ENCODE data around the gene TMEM132E.
A peak's percentile ranks its signal among the peaks of the same experiment; 100 is the strongest.

TMEM132E gene

GRCh38 chr17:34570506-34570905, 8.9 kb upstream of the TMEM132E start:
- no peak for DNase-seq
- no peak for ATAC-seq

GRCh38 chr17:34571428-34572130, 7.8 kb upstream of the TMEM132E start:
- no peak for DNase-seq
- ATAC-seq, result no peak

GRCh38 chr17:34572483-34572882, 6.9 kb upstream of the TMEM132E start:
- ATAC-seq (no peak), DNase-seq (no peak)

- DNase-seq, result no peak
Measured at GRCh38 chr17:34575182-34575581, 4.2 kb upstream of the TMEM132E start.

GRCh38 chr17:34578016-34578415, 1.4 kb upstream of the TMEM132E start:
- ATAC-seq, result no peak
- no peak for DNase-seq

More at GRCh38 chr17:34575182-34575581, 4.2 kb upstream of the TMEM132E start:
- ATAC-seq, result no peak

DNA sequence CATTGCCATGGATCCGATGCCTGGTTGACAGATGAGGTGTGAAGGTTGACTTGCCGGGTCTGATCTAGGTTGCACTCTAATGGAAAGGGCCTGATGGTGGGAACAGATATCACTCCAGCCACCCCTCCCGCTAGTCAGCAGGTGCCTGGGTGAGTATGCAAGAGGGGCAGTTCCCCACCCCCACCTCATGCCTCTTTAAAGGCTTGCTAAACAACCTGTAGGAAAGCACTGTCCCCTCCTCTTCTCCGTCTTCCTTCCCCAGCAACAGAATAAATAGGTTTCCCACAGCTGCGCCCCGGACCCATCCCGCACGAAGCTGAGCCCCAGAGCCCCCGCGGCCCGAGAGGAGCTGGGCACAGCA, 746 bp upstream of the TMEM132E start:
- no peak for DNase-seq
- ATAC-seq, result no peak

GRCh38 chr17:34579979-34580684, 750 bp downstream of the TMEM132E start:
- no peak for ATAC-seq
- DNase-seq, result peak; percentile 17

DNA sequence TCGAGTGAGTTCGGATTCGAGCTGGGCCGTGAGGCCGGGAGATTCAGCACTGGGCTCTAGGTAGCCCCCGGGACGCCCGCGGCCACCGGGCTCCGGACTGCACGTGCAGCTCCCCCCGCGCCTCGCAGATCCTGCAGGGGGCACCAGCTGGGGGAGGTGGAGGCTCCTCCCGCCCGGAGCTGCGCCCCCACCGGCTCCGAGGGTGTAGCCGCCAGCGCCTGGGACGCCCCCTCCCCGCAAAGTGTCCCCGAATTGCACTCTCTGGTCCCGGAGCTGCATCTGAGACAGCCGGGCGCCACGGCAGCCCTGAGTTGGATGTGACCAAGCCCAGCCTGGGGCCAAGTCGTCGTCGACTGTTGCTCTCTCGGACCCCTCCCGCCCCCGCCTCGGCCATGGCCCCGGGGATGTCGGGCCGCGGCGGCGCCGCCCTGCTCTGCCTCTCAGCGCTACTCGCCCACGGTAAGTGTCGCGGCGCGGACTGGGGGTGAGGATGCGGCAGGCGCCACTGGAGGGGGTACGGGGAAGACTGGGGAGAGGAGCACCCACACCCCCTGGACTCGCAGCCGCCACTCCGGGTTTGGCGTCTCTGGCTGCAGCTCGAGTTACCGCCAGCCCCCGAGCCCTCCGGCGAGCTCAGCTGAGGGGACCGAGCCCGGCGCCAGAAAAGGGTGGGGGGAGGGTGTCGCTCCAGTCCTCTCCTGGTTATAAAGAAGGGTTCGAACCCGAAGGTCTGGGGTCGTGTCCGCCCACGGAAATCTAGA, 1.5 kb downstream of the TMEM132E start:
- DNase-seq, result peak; percentile 21
- ATAC-seq, result no peak

DNA sequence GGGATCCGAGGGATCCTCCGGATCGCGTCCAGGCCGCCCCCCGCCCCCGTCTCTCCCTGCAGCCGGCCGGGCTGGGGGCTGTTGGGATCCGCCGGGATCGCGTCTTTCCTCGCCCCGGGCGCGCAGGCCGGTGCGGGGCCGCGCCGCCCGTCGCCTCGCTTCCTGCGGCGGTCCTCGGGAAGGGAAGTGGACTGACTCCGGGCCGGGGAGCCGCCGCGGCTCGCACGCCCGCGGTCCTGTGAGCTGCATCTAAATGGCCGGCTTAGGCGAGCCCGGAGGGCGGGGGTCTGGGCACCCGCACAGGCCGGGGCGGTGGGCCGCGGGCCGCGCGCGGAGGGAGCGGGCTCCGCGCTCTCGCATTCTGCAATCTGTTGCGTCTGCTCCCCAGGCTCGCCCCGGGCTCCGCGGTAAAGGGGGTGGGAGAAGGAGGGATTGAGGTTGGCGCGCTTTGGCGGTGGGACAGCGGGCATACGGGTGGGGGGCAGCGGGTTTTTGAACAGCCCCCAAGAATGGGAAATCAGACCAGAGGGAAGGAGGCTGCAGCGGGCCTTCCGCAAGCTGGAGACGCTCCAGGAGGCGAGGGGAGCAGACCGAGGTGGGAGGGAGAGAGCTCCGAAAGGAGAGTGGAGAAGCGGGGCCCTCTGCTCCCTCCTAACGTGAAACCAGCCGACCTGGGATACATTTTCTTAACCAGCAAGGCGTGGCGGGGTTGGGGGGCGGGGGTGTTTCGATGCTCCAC, 2.2 kb downstream of the TMEM132E start:
- ATAC-seq, result no peak
- DNase-seq, result no peak

- DNase-seq, result no peak
Measured at GRCh38 chr17:34582185-34582900, 3.0 kb downstream of the TMEM132E start.

DNA sequence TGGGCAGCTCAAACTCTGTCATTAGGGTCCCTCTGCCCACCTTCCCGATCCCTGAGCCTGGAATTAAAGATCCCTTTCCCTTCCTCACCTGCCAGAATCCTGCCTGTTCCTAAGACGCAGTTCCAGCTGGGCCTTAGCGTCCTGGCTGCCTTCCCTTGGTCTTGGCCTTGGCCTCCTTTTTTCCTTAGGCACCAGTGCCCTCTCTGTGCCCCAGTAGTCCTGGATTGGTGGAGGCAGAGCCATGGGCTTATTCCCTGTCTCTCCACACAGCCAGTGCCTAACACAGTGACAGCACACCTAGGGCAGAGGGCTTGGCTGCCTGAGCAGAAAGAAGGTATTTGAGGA, 3.5 kb downstream of the TMEM132E start:
- ATAC-seq, result no peak
- DNase-seq, result no peak

More at GRCh38 chr17:34582185-34582900, 3.0 kb downstream of the TMEM132E start:
- no peak for ATAC-seq

DNA sequence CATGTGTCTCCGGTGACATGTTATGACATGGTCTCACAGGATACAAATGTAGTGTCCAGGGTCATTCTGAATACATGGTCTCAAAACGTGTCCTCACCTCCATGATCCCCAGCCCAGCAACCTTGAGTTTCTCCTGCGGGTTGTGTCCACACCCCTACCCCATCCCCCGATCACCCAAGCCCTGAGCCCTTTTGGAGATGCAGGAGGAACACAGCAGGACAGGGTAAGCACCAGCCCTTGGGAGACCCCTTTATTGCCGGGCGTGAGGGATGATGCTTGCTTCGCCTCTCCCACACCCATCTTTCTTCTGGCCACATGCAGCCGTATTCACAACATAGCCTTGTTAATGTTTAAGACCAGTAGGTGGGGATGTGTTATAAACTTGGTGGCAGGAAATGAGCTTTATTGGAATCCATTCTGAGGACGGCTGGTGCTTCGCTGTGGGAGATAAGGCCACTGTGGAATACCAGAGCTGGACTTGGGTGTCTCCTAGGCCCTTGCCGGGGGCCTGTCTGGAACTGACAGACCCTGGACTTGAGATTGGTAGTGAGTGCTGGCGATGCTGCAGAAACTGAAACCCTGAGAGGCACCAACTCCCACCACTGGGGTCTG, 5.5 kb downstream of the TMEM132E start:
- DNase-seq, result no peak
- ATAC-seq, result no peak

- no peak for ATAC-seq
- DNase-seq, result no peak
Measured at GRCh38 chr17:34586346-34586846, 7.0 kb downstream of the TMEM132E start.

GRCh38 chr17:34588266-34588665, 8.9 kb downstream of the TMEM132E start:
- no peak for ATAC-seq

GRCh38 chr17:34589120-34589965, 10.0 kb downstream of the TMEM132E start:
- DNase-seq, result no peak
- ATAC-seq, result no peak

More at GRCh38 chr17:34588266-34588665, 8.9 kb downstream of the TMEM132E start:
- DNase-seq, result no peak

- no peak for ATAC-seq
- DNase-seq, result no peak
Measured at GRCh38 chr17:34592002-34592401, 12.6 kb downstream of the TMEM132E start.

DNA sequence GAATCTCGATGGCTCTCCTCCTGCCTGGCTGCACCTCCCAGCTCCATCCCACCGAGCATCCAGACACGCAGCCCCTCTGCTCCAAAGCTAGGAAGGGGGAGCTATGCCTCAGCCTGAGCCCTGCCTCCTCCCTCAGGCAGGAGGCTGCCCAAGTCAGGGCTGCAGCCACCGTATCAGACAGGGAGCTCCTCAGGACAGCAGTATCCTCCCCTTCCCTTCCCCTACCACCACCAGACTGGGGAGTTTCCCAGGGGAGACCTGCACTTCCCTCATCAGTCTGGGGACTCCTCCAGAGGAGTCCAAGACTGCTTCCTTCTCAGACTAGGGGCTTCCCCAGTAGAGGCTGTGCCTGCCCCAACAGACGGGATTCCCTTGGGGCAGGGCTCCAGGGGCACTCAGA, 17.5 kb downstream of the TMEM132E start:
- ATAC-seq (no peak), DNase-seq (no peak)

DNA sequence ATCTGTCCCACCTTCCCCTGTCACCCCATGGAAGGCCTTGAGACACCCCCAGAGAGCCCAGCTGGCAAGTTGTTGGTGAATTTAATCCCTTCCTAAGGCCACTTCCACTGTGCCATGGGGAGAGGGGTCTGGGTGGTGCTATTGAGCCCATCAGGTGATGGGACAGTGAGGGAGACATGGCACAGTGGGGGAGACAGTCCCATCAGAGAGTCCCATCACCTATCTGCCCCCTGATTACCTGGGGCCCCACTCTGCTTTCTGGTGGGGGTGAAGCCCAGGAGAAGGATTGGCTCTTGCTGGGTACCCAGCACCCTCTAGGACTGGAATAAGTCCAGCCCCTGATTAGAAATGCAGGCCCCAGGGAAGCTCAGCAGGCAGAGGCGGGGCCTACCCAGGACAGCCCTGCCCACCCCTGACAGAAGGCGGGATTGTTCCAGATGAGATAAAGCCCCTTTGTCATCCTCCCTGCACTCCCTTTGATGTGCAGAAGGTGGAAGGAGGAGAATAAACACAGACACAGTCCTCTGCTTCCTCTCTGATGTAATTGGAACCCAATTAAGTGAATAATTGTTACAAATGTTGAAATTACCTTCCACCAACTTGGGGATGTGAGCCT, 18.9 kb downstream of the TMEM132E start:
- no peak for DNase-seq
- no peak for ATAC-seq

DNA sequence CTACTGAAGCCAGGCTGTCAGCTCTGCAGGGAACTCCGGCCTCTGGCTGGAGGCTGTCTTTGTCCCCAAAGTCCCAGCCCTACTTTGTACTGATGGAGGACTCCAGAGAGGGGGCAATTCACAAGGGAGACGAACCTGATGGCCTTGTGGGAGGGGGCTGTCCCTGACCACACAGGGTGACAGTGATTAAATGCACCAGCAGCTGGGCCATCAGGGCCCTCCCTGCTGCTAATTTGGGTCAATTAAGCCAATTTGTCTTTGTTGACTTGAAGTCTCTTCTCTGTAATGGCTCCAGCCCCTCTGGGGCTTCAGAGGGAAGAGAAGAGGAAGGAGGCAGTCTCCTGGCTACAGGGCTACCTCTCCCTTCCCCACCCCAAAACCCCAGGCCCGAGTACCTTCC, 22.0 kb downstream of the TMEM132E start:
- DNase-seq, result no peak
- ATAC-seq, result no peak

DNA sequence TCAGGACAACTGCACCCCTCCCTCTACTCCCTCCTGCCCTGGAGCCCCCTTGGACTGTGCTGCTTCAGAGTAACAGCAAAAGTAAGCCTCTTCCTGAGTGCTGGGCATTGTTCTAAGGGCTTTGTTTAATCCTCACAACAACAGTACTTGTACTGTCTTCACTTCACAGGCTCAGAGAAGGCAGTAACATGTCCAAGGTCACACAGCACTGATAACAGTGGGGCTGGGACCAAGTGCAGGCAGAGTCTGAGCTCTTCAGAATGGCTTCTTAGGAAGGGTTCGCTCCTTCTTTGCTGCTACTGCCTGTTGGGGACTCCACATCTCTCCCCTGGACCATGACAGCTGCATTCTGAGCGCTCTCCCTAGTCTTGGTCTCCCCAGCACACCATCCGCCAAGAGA, 24.6 kb downstream of the TMEM132E start:
- no peak for DNase-seq
- no peak for ATAC-seq

Data from stimulated activated naive CD8-positive, alpha-beta T cell treated with anti-CD3 and anti-CD28 coated beads, Interleukin-15, Interleukin-2, amounts not matched to agents 100 U/mL and 50 U/mL, for 24 hours (primary cell).